Measurements from ENCODE around the gene MB21D2.

Gene MB21D2

DNA sequence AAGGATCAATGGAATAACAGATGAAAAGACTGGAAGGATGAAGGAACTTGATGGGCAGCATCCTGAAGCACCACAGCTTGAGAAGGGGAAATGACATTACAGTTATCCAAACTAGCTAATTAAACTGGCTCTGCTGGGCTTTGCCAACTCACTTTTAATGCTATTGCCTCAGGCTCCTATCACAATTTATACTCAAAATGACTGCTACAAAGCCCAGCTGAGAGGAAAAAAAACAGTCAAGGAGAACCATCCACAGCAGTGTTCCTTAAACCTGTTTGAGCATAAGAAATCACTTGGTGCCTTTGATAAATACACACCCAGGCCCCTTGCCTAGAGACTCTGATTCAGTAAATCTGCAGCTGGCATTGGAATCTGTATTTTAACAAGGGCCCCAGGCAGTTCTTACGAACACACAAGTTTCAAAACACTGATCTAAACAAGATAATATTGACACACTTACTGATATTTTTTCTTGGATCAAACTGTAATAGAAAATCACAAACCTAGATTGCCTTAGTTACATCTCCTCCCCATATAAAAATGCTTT lies 85.8 kb downstream of the MB21D2 start:
- no peak for DNase-seq

DNA sequence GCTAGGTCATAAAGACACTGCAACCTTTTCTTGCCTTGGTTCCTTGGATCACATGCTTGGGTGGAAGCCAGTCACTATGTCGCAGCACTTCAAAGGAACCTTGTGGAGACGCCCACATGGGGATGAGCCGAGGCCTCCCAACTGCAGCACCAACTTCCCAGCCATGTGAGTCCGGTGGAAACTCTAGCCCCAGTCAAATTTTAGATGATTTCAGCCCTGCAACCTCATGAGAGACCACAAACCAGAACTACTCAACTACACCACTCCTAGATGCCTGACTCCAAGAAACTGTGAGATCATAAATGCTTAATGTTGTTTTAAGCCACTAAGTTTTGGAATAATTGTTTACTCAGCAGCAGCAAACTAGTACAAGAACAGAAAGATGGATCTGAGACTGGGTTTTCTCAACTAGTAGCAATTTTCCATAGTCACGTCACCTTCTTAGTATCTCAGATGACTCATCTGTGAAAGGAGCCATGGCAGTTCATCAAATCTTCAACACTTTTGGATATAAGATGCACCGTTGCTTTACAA lies 86.5 kb downstream of the MB21D2 start:
- no peak for DNase-seq

DNA sequence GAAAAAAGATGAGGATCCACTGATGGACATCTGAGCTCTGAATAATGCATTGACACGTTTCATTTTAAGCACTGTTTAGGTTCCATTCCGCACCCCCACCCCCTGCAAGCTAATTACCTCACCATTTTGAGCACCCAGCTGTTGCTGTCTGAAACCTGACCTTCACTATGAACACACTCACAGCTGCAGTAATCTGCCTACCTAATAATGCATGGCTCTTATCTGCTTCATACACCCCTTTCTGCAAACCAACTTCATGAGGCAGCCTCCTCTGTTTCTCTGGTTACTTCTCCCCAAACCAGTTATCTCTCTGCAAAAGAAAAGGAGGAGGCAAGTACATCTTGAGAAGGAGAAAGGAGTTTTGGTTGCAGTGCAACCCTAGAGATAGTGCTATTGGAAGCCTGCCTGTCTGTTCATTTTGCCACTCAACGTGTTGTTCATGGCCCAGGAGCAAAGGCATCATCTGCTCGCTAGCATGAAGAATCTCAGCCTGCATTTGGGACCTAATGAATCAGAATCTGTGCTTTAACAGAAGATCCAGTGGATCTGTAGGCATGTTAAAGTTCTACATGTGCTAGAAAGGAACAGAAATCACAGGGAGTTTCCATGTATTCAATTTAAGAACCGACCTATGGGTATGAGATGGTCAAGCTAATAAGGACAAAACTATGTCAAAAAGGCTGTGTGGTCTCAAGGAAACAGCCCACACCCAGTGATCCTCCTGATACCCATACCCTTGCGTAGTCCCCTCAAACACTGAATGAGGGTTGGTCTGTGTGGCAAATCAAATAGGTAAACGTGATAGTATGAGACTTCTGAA lies 87.2 kb downstream of the MB21D2 start:
- DNase-seq = peak; percentile 57

DNA sequence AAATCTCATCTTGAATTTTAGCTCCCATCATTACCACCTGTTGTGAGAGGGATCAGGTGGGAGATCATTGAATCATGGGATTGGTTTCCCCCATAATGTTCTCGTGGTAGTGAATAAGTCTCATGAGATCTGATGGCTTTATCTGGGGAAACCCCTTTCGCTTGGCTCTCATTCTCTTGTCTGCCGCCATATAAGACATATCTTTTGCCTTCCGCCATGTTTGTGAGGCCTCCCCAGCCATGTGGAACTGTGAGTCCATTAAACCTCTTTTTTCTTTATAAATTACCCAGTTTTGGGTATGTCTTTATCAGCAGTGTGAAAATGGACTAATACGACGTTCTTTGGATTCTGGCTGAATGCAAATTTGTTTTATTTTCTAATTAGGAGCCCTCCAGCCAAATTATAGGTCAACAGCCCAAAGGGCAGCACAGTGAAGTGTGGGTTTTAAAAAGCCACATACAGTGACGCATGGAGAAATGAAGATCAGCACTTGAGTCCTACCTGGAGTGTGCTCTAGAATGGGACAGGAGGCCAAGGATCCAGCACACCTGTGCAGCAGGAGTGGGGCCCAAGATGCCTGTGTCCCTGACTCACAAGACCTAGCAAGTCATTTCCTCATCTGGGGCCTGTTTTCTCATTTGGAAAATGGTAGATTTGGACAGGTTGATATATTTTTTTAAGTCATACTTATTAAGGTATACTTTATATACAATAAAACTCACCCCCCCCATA lies 89.6 kb downstream of the MB21D2 start:
- no peak for DNase-seq

DNA sequence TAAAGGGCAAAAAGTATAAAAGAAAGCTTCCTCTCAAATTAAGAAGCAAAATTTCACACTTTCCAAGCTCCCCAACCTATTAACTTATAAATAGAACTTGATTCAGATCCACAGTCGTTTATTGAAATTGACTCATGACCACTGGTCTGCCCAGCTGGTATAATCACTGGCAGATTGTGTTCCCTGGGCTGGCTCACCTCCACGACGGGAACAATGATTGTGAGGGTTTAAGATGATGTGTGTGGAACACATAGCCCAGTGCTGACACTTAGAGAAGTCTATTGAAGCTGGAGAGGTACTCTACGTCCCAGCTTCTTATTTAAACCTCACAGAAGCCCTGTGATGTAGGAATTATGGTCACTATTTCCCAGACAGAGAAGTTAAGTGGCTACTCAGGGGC lies 90.4 kb downstream of the MB21D2 start:
- DNase-seq = no peak

DNA sequence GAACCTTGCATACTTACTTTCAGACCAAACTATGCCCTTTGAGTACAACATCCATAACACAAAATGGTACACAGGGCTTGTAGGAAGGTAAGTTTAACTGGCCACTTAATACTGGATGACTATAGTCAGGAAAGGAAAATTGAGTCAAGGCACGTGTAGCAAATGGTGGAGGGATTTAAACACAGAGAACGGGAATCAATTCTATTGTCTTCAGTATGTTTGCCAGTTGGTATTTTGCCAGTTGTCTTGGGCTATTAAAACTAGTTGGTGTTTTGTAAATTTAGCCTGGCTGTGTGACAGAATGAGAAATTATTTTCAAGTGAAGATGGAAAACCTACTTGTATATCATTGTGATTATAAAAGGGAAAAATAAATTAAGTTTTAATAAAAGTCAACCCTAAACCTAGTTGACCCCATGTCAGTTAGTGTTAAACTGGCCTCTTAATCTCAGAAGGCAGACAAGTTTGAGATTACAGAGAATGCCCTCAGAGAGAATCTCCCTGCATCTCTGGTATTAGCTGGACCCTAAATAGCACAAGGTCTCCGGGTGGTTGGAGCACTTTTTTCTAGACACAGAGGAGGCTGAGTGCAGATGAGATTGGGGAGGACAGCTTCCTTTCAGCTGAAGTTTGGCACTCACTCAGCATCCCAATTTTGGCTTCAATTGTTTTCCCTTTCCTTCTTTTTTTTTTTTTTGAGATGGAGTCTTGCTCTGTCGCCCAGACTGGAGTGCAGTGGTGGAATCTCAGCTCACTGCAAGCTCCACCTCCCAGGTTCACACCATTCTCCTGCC lies 91.2 kb downstream of the MB21D2 start:
- DNase-seq = peak; percentile 91

DNA sequence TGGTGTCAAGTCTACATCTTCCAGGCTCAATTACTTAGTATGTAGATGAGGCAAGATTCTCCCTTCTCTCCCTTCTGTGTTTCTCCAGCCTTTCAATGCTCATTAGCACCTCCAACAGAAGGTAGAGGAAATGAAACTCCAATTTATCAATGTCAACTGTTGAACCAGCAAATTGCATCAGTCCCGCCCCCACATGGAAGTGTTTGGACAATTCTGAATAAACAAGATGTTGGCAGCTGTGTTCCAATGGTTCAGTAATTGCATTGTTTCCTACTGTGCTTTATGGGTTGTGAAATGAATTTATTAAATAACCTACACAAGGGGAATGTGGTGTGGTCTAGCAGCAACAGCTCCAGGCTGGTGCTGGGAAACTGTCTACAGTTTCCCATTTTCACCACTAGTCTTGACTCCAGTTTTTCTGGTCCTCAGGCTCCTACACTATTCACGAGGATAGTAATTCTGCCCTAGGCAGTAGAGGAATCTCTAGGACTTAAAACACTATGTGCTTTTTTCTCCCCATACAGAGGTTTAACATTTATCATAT lies 91.9 kb downstream of the MB21D2 start:
- DNase-seq = peak; percentile 100

DNA sequence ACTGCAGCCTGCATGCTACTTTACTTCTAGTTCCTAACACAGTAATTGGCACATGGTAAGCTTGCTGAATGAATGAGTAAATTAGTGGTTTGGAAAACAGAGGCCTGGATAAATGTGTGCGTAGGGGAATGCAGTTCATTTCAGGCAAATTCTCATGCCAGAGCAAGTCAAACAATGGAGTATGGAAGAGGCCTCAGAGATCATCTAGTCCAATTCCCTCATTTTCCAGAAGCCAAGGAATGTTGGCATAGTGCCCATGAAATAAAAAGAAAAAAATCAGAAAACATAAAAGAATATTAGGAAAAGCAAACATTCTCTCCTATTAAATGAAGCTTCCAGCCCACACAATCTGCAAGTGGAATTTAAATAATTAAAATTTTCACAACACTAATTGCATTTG lies 92.4 kb downstream of the MB21D2 start:
- no peak for DNase-seq

DNA sequence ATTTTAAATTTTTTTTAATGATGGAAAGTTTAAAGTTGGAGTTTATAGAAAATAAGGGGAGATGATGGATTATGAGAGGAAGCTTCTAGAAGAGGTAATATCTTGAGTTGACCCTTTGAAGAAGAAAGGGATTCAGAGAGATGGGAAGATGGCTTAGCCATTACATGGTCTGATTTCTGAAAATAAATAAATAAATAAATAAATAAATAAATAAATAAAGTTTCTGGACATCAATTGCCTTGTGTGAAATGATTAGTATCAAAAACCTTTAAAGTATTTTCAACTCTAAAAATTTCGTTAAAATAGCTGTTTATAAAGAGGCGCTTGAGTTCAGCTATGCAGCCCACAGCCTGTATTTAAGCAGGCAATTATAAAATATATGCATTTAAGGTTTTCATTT lies 93.3 kb downstream of the MB21D2 start:
- DNase-seq = no peak

DNA sequence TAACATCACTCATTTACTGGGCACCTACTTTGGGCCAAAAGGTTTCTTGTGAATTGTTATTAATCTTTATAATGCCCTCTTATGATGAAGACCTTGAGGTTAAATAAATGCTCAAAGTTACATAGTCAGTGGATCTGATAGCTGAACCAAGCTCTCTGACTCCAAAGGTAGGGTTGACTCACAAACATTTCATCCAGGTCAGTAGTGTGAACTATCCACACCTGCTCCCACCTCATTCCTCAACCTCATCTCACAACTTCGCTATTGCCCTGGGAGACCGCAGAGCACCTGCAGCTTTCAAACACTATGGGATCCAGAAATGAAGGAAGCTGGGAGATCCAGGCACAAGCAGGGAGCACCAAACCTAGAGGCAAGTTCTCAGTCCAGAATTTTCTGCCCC lies 96.5 kb downstream of the MB21D2 start:
- DNase-seq = no peak

DNA sequence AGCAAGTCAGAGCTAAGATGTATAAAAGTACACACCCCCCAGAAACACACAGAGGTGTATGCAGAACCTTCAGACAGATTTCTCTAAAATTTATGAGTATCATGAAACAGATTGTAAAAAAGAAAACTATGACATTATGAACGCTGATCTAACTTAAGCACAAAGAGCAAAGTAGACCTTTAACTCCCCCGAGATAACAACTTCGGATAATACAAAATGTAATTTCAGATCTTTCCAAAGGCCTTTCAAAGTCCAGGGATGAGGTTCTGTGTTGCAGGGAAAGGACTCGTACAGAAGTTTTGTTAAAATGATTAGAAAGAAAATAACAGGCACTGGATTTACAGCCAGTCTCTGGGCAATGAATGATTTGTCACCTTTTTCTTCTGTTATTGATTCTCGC lies 97.5 kb downstream of the MB21D2 start:
- DNase-seq = no peak

DNA sequence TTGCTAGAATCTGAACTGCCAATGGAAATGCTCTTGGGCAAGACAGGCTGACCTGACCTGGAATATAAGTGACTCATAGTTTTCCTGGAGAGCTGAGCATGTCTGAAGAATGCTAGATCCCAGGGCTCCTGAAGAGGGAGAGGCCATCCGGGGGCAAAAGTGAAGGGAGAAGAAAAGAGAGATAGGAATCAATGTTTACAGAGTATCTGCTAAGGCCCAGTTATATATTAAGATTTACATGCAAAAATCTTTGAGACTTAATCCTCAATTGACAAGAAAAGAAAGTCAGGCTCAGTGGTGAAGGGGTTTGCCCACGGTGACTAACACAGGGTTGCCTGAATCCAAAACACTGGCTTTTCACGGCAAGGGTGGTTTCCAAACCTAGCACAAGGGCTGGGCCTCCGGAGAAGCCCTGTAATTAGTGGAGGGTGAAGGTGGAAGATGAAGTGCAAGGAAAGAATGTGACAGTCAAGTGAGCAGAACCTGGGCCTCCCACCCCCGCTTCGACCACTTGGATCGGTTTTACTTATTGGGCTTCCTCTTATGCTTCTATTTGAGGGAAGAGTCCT lies 98.6 kb downstream of the MB21D2 start:
- DNase-seq = no peak

DNA sequence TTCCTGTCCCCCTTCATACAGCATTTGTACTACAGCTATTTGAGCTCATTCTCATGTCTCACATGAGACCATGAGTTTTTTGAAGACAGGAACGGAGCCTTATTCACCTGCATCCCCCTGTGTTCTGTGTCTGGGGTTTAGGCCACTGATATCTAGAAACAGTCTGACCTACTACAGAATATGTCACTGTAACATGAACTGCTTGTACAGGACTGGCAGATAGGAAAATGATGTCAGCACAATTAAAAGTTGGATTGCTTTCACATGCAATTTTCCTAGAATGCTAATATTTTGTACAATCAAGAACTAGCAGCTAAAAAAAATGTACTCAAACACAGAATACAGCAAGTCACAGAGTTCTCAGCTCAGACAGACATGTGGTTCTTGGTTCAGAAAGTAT lies 99.5 kb downstream of the MB21D2 start:
- DNase-seq = no peak

DNA sequence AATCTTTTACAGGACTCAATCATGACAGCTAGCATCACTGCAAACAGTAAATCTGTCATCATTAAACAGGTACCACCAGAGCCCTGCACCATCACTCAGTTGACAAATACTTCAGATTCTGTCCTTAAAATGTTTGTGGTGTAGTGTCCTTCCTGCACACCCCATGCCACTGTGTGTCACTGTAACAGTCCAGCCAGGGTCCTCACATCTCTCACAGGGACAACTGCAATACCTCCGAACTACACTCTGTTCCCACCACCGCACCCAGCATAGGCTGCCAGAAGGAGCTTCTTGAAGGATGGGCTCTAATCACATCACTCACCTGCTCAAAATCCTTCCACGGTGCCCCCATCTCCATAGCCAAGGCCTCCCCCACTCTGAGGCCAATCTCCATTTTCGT lies 100.2 kb downstream of the MB21D2 start:
- DNase-seq = no peak

DNA sequence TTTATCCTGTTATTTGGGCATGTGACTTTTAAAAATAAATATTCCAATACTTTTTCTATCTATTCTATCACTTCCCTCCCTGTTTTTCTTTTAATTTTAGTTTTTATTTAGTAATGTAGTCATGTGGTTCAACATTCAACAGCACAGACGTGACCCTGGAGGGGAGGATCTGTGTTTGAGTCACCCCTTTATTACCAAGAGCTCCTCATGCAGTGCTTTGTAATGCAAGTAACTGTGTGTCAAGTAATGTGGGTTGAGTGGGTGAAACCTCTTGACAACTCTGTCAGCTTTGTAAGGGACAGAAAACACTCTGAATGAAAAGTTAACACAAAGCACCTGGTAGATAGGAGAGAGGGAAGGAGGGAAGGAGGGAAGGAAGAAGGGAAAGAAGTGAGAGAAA lies 100.6 kb downstream of the MB21D2 start:
- no peak for DNase-seq

DNA sequence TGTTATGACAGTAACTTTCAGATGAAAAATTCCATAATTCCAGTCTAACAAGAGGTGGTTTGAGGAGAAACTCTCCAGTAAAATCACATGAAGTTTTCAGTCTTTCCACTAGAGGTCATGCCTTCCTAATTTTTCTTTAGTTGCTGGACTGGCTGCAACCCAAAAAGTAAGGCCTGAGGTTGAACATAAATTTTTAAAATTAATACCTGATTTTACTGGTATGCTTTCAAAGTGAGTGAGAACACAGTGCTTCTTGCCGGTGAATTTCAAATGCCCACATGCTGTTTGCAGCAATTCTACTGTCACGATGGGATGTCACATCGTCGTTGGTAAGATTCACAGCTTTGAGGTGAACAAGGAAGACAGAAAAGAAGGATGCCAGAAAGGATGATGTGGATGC lies 101.3 kb downstream of the MB21D2 start:
- DNase-seq = peak; percentile 53

DNA sequence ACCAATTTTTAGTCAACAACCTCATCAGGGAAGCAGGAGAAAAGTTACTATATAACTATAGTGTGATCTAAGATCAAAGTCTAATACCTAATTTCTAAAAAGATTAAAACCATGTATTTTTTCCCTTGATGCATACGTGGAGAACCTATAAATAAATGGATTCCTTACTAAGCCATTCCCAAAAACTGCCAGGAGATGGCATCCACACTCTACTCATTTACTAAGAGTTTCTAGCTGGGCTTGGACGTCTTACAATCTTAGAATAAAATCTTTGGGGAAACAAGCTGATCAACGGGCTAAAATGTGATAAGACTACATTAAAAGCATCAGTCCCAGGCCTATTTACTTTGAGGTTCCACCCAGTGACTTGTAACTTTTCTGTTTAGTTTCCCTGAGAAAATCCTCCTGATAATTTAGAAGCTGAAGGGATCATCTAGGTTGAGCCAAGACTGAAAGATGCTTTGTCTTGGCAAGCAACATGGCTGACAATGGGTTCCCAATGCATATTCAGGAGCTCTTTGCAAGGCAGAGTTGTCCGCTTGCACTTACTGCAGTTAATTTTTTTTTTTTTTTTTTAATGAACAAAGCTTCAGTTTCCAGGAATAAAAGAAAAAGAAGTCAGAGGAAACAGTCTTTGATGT lies 104.8 kb downstream of the MB21D2 start:
- DNase-seq = peak; percentile 60

DNA sequence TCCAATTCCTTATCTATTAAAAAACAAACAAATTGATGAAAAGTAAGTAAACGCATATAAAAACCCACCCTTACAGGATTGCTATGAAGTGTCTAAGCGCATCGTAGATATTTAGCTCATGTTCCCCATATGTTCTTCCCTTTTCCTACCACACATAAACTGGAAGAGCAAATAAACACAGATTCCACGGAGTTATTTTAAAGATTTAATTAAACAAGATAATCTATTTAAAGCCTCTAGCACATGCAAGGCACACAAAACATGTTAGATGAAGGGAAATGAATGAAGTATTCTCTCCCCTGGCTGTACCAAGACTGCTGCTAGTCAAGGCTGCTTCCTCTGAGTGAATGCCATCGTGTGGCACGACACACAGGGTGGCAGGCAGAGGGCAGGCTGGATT lies 111.9 kb downstream of the MB21D2 start:
- no peak for DNase-seq

DNA sequence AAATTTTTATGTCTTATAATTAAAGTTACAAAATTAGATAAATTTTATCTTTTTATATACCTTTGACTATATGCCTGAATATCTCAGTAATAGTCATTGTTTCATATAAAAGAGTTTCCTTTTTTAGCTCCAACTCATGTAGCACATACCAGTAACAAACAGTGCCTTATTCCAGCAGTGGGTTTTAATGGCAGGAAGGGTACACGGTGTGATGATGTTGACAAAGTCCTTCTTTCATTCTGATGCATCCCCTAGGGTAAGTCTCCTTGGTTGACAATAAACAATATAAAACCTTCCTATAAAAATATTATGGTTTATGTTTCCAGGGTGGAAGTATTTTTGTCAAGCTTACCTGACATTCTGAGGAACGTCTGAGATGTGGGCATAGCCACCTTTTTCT lies 113.2 kb downstream of the MB21D2 start:
- DNase-seq = no peak

DNA sequence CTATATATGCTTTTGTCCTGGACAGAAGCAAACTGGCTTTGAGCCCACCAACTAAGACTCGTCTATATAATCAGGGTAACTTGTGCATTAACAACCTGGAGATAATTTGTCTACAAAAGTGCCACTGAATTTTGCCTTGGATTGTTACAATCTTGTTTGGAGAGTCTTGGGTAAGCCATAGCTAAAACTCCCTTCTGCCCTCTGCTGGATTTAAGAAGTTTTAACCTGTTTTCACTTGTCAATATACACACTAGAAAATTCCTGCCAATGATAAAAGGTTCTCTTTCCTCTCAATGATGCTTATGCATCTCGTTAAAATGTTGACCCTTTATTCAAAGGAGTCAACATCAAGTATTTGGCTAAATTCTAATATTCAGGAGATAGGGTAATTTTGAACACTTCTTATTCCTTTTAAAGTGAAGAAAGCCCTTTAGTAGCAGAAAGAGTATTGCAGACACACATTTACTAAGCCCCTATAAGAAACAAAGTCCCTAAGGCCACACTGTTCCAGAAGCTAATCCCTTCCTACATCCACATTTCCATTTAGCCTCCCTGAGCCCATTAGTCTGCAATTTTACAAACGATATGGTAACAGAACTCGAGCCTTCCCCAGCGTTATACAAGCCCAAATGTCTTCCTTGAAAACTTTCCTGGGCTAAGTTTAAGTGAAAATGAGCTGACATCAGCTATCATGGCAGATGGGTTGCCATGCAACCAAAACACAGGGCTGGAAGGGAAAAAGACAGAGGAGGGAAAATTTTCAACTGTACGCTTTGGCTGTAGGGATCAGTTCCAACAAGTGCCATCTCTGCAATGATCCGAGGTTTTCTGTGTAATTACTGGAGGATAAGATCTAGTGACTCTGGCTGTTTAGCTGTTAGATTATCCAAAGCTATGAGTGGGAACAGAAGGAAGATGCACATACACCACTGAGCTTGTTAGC lies 114.4 kb downstream of the MB21D2 start:
- DNase-seq = peak; percentile 47

DNA sequence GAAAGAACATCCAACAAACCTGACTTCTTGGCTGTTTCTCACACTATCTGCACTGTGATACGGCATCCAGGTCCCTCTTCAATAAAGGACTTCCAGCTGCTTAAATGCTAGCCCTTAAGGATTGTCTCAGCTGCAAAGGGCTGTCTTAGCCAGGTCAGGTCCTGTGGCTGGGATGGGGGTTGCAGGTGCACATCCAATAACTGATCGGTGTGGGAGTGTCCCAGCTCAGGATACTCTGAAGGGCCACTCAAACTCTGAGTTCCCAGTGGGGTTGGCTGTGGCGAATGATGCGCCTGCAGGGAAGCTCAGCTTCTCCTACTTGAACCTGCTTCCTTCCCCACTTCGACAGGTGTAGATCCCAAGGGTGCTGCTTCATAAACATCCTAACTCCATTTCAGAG lies 115.7 kb downstream of the MB21D2 start:
- DNase-seq = no peak

Measured in COR-L47 (cell line).